Measurements from ENCODE around the gene CDC123. TPM values are rescaled to one million over a fixed set of nuclear protein-coding genes. Genes with fewer than 3 reads are reported as not detected.
"Not testable (repeated sequence)": the region's sequence is repeated elsewhere in the genome, so short reads cannot be mapped to it uniquely, and the experiment has no call there.

CDC123 gene
- total RNA-seq, 1 experiment from 2014 or later, result 217 TPM

DNA sequence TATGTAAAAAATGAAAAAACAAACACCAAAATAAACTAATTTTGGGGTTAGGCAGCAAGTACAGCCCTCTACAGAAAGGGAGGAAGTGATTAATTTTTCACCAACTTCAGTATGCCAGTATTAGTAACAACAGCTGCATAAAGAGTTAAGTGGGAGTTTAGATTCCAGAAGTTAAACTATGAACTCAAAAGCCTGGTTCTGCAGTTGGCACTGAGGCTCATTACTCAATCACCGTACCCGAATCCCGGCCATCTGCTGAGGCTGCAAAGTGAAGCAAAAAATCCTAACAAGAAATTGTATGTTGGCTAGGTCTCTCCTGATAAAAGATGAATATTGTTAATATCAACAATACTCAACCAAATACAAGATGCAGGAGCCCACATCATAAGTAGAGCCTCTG lies 4.3 kb upstream of the CDC123 start:
- DNase-seq (ENCODE audit: low read depth), result no peak

DNA sequence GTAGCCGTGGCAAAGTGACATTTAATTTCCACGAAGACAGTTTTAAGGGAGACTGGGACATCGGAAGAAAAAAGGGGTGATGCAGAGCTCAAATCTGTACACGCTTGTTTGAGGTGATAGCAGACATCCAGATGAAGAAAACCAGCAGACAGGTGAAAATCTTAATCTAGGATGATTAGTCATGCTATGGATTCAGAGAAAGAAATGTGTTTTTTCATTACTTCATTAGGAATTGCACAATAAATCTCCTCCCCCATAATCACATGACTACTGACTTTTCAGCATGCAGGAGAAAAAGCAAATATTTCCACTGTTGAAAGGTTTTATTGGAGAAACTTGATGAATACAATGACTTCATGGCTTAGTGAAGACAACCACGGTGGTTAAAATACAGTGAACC lies 2.8 kb upstream of the CDC123 start:
- DNase-seq (ENCODE audit: low read depth), result no peak

DNA sequence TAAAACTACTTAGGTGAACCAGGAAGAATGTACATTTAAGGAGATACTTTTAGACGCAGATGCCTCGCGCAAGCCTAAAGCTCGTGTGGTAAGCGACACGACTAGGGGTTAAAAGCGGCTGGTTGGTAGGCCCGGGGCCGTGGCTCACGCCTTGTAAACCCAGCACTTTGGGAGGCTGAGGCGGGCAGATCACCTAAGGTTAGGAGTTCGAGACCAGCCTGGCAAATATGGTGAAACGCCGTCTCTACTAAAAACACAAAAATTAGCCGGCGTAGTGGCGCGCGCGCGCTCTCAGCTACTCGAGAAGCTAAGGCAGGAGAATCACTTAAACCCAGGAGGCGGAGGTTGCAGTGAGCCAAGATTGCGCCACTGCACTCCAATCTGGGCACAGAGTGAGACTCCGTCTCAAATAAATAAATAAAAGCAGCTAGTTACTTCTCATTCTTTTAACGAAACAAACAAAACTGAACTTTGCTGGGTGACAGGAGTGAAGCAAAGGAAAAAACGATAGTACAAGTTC lies 1.2 kb upstream of the CDC123 start:
- DNase-seq (ENCODE audit: low read depth), result peak; percentile 30

GRCh38 chr10:12195281-12195602 lies 746 bp upstream of the CDC123 start:
- DNase-seq (ENCODE audit: low read depth), result no peak

GRCh38 chr10:12196531-12197211 lies 683 bp downstream of the CDC123 start:
- no peak for DNase-seq (ENCODE audit: low read depth)

DNA sequence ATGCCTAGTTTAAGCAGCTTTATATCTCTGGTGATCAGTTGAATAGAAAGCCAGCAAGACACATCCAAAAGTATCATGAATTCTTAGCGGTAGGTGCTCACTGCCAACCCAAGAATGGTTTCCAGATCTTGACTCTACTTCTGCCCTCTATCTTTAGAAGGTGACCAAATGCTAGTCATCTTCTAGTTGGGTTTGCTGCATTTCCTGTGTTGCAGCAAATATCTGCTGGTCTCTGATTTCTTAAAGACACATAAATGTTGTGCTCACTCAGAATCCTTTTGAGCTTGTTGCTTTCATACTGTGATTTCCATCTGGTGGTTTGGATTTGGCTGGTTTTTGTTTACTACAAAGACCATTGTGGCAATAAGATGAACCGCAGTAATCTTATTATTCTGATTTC lies 2.2 kb downstream of the CDC123 start:
- no peak for DNase-seq (ENCODE audit: low read depth)

DNA sequence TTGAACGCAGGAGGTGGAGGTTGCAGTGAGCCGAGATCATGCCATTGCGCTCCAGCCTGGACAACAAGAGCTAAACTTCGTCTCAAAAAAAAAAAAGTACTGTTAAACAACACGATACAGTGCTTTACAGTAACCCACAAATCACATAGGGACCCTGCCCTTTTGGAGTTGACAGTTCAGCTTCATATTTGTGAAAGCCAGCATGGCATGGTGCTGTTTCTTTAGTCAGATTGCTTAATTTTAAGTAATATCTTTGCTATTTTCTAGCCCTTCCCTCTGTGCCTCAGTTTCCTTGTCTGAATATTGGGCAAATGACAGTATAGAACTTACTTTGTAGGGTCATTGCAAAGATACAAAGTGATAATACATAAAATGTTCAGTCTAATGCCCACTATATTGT lies 4.9 kb downstream of the CDC123 start:
- DNase-seq (ENCODE audit: low read depth), result no peak

DNA sequence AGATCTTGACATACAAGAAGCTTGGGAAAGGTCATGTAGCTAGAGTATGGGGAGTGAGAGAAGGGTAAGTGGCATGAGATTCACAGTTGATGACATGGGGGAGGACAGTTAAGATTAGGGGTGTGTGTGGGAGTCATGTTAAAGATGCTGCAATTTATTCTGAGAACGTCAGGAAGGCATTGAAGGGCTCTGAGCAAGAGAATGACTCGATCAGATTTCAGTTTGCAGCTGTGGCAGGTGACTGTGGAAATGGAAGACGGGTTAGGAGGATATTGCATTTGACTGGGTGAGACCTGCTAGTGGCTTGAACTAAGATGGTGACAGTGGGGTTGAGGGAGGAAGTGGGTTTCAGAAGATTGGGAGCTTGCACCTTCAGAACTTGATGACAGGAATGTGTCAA lies 5.6 kb downstream of the CDC123 start:
- DNase-seq (ENCODE audit: low read depth), result no peak

DNA sequence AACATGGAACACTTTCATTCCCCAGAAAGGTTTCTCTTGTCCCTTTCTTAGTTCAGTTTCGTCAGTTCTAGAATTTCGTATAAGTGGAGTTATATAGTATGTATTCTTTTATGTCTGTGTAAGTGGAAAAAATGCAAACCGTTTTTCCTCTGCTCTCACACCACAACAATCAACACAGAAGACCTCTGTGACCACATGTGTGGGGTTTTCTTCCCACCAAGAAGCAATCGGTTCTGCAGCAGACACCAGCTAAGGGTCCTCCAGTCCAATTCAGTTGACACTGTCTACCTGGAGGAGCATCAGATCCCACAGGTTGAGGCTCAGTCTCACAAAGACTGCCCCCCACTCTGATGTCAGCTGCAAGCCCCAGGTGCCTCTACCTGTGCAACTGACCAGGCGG lies 6.2 kb downstream of the CDC123 start:
- no peak for DNase-seq (ENCODE audit: low read depth)

DNA sequence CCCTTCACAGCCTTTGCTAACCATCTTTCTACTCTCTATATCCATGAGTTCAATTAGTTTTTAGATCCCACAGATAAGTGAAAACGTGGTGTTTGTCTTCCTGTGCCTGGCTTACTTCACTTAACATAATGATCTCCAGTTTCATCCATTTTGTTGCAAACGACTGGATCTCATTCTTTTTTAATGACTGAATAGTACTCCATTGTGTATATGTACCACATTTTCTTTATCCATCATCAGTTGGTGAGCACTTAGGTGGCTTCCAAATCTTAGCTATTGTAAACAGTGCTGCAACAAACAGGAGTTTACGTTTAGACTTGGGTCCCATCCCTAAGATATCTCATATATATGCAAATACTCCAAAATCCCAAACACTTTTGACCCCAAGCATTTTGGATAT lies 9.1 kb downstream of the CDC123 start:
- no peak for DNase-seq (ENCODE audit: low read depth)

DNA sequence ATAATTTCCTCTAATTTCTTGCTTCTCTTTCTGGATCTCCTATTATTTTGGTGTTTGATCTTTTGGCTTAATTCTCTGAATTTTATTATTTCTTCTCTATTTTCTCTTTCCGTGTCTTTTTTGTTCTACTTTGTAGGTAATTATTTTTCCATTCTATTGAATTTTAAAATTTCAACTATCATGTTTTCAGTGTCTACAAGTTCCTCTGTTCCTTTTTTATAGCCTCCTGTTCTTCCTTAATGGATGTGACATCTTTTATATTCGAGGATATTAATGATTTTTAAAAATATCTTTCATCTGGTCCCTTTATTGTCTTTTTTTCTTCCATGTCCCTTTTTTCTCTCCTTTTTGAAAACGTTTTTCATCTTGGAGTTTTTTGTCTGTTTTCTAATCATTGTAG lies 11.1 kb downstream of the CDC123 start:
- DNase-seq (ENCODE audit: low read depth), result no peak

DNA sequence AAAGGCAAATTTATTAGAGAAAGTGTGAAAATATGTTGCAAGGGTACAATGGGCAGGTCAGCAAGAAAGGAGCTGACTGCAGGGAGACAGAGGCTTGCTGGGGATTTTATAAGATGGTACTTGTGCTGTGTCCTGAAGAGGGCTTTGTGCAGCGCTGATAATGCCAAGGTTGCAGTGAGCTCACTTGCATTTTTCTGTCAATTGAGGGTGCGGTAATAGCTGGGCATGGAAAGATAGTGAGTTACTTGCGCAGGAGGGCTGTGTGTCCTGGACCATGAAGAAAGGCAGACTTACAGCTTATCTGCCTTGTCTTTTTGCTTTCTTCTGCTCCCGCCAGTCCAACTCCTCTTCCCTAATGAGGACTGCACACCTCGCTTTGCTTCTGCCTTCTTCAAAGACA lies 12.5 kb downstream of the CDC123 start:
- DNase-seq (ENCODE audit: low read depth), result no peak

- no peak for DNase-seq (ENCODE audit: low read depth)
Measured at GRCh38 chr10:12212454-12212853, 16.5 kb downstream of the CDC123 start.

DNA sequence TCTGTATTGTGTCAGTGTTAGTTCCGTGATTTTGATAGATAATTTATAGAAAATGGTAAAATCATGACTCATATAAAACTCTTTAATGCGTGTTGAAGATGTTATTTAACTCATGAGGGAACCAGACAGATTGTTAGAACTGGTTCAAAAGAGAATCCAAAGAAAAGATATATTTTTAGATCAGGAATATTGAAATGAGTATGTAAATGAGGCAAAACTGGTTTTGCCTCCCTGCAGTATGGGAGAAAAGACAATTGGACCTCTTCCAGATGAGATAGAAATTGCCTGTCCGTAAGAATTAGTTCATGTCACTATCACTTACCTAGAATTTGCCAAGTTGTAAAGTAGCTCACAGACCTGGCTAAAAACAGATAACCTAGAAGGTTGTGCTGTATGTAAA lies 17.6 kb downstream of the CDC123 start:
- no peak for DNase-seq (ENCODE audit: low read depth)

GRCh38 chr10:12214093-12214492 lies 18.1 kb downstream of the CDC123 start:
- DNase-seq (ENCODE audit: low read depth), result no peak

DNA sequence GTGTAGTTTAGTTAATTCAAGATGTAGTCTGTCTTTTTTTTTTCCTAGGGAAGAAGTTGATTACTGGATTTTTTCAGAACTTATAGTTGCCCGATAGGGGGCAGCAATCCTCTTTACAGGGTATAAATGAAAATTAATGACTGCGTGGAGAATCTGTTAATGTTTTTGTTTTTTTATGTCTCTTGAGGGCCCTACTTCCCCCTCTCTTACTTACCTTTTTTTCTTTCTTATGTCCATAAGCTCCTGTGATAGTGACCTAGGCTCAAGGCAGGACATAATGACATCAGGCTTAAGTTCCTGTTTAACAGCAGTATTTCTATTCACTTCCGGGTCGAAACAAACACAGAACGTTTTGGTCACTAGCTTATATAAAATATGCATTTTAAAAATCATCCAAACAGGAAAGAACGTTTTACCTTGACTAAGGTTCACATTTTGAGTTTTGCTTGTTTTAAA lies 18.8 kb downstream of the CDC123 start:
- DNase-seq (ENCODE audit: low read depth), result peak; percentile 49

DNA sequence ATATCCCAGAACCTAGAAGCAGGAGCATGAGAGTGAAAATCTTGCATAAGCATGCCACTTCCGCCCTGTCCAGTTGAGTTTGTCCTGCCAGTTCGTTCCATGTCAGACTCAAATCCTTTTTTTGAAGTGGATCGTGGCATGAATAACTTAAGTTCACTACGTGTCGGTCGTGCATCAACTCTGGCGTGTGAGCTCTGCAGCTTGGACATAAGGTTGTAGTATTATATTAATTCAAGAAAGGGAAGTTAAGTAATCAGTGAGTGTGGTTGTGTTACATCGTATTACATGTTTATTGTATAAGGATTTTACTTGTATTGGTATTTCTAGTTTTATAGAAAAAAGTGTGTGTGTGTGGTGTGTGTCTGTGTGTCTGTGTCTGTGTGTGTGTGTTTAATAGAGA lies 23.0 kb downstream of the CDC123 start:
- DNase-seq (ENCODE audit: low read depth), result no peak

GRCh38 chr10:12221323-12222298 lies 25.6 kb downstream of the CDC123 start:
- peak; percentile 25 for DNase-seq (ENCODE audit: low read depth)

DNA sequence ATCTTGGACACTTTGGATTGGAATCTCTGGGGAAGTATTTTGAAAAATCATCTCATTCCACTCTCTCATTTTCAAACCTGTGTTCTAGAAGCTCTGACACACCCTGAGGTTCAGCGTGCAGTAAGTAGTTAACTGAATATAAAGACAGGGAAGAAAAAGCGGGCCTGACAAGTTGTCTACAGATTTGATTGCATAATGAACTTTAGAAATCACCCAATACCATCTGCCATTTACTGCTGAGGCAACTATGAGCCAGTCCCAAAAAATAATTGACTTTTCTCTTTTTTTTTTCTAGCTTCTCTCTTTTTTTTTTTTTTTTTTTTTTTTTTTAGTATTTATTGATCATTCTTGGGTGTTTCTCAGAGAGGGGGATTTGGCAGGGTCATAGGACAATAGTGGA lies 29.5 kb downstream of the CDC123 start:
- DNase-seq (ENCODE audit: low read depth), result no peak

GRCh38 chr10:12226438-12226837 lies 30.4 kb downstream of the CDC123 start:
- DNase-seq (ENCODE audit: low read depth), result not testable (repeated sequence)

GRCh38 chr10:12228851-12229250 lies 32.9 kb downstream of the CDC123 start:
- DNase-seq (ENCODE audit: low read depth), result no peak

GRCh38 chr10:12234687-12235086 lies 38.7 kb downstream of the CDC123 start:
- not testable (repeated sequence) for DNase-seq (ENCODE audit: low read depth)

DNA sequence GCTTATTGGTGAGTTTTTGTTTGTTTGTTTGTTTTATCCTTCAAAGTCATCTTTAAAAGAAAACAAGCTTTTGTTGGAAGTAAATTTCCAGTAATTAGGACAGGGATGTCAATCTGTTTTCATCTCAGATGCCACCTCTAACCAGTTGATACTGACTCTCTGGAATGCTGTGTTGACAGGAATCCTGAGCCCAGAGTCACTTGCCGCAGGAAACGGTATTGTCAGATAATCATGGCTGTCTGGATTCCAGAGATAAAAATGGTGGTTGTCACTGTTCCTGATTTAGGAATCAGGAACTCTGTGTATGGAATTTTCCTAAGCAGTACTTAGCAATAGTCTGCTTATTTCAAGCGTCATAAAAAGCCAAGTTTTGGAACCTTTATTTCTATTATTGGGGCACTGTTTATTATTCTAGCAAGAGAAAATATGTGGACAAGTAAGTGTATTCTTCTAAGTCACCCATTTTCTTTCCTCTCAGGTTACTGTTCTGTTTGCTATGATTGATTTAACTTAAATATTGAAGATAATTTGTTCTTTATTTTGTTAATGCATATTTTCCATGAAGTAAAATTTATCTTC lies 39.2 kb downstream of the CDC123 start:
- no peak for DNase-seq (ENCODE audit: low read depth)

Data from RPMI7951 (cell line).